Activated CD8-positive, alpha-beta memory T cell treated with anti-CD3 and anti-CD28 coated beads for 4 hours (primary cell): Measurements from ENCODE around the gene CD300E.
"Not testable (repeated sequence)": the region's sequence is repeated elsewhere in the genome, so short reads cannot be mapped to it uniquely, and the experiment has no call there.

Source experiments
- DNase-seq, 2 donors: peaks; one replicate each; pipeline ENCODE4 v3.0.0-alpha.2; 2020; ENCODE audit warnings: low read depth in 2 of 2

CD300E gene, protein sequence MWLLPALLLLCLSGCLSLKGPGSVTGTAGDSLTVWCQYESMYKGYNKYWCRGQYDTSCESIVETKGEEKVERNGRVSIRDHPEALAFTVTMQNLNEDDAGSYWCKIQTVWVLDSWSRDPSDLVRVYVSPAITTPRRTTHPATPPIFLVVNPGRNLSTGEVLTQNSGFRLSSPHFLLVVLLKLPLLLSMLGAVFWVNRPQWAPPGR

DNA sequence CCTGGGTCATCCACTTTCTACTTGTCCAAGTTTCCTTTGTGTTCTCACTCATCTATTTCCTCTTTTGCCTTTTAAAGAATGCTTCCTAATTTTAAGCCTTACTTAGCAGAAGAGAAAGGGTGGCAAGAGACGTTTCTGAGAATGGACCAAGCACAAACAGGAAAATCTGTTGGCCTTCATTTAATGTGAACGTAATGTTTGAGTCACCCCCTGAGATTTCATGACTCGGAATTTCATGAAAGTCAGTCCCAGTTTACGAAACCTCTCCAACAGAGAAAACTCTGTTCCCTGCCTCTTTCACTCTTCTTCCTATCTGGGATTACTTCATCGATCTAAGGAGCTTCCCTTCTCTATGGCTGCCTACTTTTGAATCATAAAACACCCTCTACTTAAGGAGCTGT is at the start of gene CD300E:
TSS of gene CD300E (minus strand) at position 46 of the 401 bp plus-strand sequence. CDS start 117 bp downstream, outside the sequence.
- no peak for DNase-seq

DNA sequence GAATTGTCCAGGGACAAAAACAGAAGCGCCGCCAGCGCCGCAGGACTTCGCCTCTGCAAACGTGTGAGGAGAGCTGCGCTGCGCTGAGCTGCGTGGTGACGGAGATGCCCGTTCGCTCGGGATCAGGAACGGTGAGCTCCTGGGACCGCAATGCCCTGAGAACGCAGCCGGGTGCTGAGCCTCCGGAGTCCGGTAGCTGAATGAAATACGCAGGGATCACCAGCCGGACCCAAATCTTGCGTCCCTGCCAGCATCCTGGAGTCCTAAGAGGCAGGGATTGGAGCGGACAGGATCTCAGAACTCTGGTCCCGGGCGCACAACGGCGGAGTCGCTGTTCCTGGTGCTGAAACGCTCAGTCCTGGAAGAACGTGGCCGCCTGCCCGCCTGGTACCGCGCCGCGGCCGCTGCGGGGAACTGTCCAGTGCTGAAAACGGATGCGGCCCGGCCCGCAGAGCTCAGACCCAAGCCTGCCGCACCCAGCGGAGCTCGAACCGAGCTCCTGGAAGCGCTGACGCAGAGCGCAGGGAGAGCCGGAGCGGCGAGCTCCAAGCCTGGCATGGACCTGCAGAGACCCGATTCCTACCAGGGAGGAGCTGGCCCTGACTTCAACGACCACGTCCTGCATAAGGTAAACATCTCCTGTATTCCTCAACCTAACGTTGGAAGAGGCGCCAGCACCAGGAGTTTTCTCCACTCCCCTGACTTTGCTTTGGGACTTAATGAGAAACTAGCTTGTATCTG is 47.7 kb upstream of the CD300E start:
- peak; percentile 22 to 43 for DNase-seq

DNA sequence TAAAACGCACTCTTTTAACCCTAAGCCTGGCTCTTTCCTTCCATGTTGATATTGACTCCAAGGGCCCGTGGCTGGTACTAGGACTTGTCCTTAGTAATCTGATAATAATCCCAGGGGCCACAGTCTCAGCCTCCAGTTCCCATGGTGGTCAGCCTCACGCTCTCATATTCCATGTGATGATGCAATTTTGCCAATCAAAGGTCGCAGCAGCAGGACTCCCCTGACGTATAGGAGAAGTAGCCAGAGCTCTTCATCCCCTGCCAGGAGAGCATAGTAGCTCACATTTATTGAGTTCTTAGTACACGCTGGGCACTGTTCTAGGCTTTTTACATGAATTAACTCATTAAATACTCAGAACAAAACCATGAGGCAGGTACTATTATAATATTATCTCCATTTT is 46.8 kb upstream of the CD300E start:
- no peak for DNase-seq

DNA sequence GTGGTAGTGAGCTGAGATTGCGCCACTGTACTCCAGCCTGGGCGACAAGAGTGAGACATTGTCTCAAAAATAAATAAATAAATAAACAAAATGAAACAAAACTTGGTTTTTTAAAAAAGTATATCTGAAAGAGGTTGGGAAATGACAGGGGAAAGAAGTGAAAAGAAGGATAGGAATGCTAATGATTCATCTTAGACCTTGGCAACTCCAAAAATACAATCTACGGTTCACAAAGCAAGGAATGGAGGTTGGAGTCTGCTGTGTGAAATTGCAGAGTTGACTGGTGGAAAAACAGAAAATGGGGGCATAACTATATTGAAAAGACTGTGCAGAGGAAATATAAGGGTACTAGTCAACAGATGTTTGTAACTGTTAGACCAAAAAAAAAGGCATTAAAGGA is 40.0 kb upstream of the CD300E start:
- no peak for DNase-seq

DNA sequence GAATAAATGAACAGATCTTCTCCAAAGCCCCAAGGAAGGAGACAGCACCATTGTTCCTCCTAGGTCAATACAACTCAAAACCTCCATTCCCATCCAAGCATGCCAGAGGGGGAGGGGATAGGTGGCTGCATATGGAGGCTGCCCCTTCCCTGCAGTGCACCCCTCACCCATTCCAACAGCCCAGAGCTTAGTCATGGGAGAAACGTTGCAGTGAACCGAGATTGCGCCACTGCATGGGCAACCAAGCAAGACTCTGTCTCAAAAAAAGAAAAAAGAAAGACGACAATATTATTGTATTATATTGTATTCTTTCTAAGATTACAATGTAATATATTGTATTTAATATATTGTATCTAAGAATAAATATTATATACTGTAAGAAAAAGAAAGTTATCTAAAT is 36.4 kb upstream of the CD300E start:
- no peak for DNase-seq

DNA sequence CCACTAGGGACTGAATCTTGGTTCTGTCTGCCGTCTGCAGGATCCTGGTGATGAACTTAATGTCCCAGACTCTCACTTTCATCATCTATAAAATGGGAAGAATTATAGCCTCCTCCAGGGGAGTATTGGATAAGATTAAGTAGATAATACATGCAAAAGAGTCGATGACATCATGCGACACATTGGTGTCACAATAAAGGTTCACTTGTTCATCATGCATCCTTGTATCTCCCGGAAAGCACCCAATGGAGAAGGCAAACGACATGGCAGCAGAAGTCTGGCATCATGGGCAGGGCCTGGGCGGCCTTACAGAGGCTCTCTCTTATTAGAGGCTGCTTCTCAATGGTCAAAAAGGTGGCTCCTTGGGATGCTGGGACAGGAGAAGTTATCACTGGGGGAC is 35.1 kb upstream of the CD300E start:
- DNase-seq: no peak

DNA sequence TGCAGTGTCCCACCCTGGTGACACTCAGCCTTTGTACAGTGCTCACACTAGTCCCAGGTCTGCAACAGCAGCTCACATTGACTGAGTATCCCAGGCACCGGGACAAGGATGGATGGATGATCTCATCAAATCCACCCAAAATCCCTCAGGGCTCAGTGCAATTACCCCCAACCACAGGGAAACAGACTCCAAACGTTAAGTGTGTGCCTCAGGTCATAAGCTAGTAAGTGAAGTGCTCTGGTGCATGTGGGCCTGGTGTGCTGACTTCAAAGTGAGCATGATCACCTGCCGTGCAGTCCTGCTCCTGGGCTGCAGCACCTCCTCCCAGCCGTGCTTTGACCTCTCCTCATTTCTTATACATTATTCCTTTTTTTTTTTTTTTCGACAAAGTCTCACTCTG is 31.2 kb upstream of the CD300E start:
- DNase-seq: no peak

DNA sequence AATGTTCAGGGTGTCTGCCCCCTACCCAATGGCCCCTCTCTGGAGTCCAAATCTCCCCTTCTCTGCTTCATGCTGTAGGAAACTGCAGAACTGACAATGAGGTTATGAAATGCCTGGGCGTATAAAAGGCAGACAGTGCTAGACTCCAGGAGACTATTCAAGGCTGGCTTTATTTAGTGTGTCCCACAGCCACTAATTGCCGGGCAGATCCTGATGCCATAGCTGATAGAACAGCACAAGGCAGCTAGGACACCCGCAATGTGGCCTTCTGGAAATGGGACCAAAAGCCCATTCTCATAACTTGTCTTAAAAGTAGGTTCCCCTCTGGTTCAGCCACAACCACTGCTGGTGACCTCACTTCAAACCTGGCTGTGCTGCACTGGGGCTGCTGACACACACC is 28.5 kb upstream of the CD300E start:
- no peak for DNase-seq

DNA sequence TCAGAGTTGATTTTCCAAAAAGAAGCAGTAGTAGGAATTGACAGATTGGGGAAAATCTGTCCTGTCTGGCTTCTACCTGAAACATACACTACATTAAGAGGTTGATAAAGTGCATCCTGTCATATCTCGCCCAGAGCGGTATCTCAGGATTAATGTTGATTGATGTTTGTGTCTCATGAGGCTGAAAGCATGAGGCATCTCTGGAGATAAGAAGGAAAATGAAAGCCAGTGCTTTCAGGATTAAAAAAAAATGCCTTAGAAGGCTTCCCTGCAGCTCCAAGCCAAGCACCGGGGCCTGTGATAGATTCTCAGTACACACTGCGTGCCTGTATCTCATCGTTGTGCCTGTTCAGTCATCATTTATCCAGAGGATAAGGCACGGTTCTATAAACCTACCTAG is 26.4 kb upstream of the CD300E start:
- no peak for DNase-seq

DNA sequence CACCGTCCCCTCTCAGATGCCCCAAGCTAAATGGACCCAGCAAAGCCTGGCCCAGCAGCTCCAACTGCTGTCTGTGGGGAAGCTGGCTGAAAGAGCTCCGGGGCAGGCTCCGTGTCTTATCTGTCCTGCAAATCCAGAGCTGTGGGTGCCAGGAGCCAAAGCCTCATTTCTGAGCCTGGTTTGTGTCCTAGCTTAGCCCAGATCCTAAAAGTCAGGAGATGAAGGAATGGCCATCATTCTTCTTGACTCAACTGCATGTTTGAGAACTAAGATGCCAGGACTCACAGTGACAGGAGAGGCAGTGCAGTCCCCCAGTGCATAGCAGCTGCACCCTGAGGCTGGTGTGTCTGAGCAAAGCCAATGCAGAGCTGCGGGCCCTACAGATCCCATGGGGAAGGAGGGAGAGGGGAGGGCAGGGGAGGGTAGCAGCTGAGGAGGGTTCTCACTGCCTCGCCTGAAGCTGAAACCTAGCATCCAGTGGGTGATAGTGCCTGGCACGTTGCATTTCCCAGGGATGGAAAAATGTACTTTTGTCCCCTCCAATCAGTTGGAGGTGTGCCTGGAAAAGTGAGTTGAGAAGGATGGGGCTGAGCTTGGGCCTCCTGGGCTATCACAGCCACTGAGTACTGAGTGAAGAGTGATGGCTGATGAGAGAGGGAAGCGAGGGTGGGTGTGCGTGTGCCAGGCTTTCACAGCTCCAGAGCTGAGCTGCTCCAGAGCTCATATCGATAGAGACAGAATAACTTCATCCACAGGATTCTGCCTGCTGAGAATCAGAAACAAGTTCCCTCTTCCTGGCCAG is 24.5 kb upstream of the CD300E start:
- no peak for DNase-seq

DNA sequence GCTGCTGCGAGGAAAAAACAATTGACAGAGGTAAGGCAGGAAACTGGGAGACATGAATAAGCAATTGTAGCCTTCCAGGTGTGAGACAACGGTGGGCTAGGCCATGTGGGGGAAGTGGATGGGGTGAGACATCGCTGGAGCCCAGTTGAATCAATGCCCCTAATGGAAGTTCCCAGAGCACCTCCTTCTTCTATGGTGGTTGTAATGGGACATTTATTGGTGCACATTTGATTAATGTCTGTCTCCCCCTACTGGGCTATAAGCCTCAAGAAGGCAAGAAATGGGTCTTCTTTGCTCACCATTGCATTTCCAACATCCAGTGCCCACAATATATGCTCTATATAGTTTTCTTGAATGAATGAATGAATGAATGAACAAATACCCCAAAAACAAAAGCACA is 22.7 kb upstream of the CD300E start:
- DNase-seq: no peak

DNA sequence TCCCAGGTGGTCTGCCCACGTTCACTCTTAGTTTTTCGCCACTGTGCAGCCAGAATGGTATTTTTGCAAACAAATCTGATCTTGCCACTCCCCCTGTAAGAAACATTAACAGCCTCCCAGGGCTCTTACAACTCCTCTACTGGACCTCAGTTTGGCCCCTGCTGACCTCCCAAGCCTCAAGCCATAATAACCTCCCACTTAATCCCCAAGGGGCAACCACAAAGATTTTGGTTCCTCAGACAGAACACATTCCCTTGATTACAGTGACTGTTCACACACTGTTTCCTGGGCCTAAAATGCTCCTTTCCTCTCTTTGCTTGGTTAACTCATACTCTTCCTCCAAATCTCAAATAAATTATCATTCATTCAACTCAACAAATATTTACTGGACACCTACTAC is 21.5 kb upstream of the CD300E start:
- DNase-seq: no peak

DNA sequence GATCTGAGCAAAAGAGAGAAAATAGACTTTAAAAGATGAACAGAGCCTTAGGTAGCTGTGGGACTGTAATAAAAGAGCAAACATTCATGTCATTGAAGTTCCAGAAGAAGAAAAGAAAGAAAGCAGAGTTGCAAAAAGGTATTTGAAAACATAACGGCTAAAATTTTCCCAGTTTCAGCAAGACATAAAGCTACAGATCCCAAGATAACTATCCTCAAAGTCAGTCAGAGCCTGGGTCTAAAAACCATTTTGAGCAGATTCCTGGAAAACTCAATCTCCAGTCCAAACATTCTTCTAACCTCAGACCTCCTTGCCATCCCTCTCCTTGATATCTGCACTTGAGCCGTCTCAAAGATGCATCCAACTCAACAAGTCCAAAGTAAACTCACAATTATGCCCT is 20.9 kb upstream of the CD300E start:
- DNase-seq: no peak

DNA sequence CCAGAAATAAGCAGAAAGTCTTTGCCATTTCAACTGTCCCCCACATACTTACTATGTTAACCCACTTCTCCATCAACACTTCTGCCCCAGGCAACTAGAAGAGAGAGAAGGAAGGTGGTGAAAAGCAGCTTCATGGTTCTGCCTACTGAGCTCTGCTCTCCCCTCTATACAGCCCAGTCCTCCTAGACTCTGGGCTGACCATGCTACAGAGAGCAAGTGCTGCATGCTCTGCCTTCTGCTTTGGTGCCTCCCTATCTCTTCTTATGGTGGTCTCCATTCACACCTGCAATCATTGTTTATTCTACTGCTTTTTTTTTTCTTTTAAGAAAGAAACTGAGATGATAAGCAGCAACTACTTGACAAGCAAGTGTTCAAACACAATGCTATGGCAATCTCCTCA is 20.3 kb upstream of the CD300E start:
- no peak for DNase-seq

DNA sequence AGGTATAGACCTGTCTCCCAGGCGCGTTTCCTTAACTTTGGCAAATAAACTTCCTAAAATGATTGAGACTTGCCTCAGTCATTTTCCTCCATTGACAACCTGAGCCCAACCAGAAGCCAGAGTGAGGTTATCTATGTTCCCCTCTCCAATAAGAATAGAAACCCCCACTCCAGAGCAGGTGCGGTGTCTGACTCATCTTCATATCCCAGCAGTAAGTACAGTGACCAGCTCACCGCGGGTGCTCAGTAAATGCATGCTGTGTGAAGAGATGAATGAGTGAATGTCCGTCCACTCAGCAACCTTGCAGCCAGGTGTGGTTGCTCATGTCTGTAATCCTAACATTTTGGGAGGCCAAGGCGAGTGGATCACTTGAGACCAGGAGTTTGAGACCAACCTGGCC is 19.5 kb upstream of the CD300E start:
- DNase-seq: no peak

DNA sequence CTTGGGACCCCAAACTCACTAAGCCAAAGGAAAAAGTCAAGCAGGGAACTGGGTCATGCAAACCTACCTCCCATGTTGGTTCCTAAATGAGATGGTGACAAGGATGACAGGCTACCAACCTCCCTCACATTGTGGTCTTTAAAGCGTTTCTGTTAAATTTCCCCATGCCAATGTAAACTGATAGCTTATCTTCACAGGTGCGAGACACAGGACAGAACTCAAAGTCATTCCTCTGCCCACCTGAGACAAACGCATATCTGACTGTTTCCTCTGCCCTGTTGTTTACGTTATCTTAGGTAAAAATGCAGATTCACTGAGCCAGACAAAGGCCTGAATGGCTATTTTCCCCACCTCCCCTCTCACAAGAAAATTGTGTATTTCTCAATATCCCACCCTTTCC is 19.0 kb upstream of the CD300E start:
- DNase-seq: no peak

DNA sequence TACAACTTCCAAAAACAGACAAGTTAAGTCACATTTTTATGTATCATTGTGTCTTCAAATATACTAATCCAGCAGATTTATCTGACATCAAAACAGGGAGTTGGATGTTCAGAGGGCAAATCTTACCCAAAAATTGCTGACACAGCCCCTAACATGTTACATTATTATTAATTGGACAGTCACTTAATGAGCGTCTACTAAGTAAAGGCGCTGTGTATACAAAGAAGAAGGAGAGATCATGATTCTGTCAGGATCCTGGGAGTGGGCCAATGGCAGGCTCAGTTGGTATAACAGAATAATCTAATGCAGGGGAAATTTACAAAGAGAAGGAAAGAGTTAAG is 18.4 kb upstream of the CD300E start:
- DNase-seq: no peak

DNA sequence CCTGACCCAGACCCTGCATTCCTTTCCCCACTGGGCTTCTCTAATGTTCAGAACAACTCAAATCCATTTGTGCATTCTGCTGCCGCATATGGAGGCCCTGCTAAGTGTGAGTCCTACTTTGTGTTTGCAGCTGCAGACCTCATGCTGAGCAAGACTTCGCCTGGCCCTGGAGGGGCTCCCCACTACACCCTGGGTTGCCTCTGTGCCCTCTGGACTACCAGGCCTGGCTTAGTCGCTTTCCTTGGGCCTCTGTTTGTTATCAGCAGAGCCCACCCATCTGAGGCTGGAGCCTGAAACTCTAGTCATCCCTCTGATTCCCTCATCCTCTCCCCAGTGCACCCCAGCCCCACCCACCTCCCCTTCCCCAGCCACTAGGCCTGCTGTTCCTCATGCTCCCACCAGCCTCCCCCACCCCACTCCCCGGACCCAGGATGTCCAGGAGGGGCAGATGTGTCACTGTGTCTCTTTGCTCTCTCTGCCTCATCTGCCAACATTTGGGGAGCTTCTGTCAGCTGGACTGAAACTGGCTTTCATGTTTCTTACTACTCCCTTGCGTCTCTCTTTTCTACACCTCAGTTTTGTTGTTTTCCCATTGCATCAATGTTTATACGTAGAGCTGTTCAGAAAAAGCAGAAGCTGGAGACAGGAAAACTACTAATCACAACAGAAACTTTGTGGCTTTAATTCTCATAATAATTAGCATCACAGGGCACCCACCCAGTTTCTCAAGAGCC is 17.9 kb upstream of the CD300E start:
- no peak for DNase-seq

DNA sequence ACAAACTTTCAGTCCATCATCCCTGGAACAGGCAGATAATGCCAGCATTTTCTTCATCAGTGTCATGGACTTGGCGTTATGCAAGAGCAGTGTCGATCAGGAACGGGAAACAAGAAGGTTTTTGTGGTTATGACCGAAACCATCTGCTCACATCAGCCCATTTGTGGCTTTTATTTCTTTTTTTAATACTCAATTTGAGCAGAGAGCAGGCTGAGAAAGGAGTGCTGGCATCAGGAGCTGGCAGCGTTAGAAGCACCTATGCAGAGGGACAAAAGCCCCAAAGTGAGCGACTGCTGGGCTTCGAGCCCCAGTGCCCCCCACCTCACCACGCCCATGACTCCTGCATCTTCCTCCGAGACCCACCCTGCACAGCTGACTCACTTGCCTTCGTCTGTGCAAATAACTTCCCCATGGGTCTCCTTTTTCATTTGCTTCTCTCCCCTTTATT is 16.2 kb upstream of the CD300E start:
- DNase-seq: no peak

DNA sequence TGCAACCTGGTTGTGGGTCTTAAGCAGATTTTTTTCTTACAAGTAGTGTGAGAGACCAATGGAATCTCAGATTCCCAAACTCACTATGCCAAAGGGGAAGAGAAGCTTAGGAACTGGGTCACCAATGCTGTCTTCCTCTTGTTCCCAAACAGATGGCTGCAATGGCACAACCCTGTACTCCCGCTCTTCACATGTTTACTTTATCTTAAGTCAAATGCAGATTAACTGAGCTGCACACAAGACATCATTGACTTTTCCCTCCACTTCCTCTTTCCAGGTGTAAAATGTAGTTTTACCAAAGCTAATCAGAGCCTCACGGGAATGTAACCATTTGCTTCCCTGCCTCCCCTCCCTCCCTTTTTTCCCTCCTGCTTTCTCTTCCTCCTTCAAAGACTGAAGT is 14.4 kb upstream of the CD300E start:
- DNase-seq: no peak

DNA sequence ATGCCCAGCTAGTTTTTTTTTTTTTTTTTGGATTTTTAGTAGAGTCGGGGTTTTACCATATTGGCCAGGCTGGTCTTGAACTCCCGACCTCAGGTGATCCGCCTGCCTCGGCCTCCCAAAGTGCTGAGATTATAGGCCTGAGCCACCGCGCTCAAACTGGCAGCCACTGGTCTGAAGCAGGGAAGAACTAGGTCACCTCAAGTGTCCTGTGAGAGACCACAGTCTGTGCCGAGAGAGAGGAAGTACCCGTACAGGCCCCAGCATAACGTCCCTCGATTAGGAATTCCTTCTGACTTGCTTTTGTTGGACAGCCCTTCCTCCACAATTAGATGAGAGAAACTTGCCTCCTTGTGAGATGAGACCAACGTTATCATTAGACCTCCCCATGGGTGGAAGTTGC is 13.7 kb upstream of the CD300E start:
- DNase-seq: no peak

DNA sequence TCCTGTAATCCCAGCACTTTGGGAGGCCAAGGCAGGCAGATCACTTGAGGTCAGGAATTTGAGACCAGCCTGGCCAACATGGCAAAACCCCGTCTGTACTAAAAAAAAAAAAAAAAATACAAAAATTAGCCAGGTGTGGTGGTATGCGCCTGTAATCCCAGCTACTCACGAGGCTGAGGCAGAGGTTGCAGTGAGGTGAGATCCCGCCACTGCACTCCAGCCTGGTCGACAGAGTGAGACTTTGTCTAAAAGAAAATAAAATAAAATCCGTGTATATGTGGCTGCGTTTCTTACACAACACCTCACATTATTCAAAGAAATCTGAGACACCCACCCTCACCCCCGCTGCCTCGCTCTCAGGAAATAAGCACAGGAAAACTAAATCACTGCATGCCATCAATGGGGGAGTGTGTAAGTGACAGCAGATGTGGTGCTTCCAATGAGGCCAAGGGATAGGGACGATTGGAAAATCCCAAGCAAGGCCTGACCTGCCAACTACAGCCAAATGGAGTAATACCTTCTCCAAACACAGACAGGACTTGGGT is 13.1 kb upstream of the CD300E start:
- not testable (repeated sequence) for DNase-seq
